HFF-Myc (cell line): ENCODE data around the gene LRRC3.

Experiments
- DNase-seq: peaks from one replicate; pipeline ENCODE4 v3.0.0-alpha.2; 2011; ENCODE audit warnings: low read depth; ENCODE audit errors: extremely low read depth
- H3K4me3 ChIP-seq: replicated peaks from 2 replicates; pipeline ENCODE4 v1.5.1; 2011; ENCODE audit warnings: low read depth, mild to moderate bottlenecking, control low read depth, low read length
- TF ChIP-seq, protein P1 (sequence below): IDR thresholded peaks from 2 replicates; pipeline ENCODE4 v1.5.1; 2012; ENCODE audit warnings: mild to moderate bottlenecking, low read depth, low read length, control low read depth; ENCODE audit errors: missing control alignments

Gene LRRC3

GRCh38 chr21:44436111-44436611 is 19.1 kb upstream of the LRRC3 start:
- H3K4me3 ChIP-seq = no peak overlapping the region
- TF ChIP-seq, protein P1, sequence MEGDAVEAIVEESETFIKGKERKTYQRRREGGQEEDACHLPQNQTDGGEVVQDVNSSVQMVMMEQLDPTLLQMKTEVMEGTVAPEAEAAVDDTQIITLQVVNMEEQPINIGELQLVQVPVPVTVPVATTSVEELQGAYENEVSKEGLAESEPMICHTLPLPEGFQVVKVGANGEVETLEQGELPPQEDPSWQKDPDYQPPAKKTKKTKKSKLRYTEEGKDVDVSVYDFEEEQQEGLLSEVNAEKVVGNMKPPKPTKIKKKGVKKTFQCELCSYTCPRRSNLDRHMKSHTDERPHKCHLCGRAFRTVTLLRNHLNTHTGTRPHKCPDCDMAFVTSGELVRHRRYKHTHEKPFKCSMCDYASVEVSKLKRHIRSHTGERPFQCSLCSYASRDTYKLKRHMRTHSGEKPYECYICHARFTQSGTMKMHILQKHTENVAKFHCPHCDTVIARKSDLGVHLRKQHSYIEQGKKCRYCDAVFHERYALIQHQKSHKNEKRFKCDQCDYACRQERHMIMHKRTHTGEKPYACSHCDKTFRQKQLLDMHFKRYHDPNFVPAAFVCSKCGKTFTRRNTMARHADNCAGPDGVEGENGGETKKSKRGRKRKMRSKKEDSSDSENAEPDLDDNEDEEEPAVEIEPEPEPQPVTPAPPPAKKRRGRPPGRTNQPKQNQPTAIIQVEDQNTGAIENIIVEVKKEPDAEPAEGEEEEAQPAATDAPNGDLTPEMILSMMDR = no peak
- no peak for DNase-seq

GRCh38 chr21:44436958-44437357 is 18.4 kb upstream of the LRRC3 start:
- H3K4me3 ChIP-seq = no peak overlapping the region
- DNase-seq = no peak
- TF ChIP-seq, protein P1 = no peak

DNA sequence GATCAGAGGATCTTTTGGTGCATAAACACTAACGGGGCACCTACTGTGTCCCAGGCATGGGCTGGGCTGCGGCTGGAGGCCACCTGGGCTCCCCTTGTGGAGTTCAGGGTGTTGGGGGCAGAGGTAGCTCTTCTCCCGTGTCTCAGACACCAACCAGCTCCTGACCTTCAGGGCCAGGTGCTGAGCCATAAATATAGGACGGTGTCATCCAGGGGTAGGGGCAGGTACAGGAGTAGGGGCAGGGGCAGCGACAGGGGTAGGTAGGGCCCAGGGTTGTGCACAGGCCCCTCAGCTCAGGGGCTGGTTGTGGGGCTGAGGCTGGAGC is 18.0 kb upstream of the LRRC3 start:
- TF ChIP-seq, protein P1 = no peak
- no peak overlapping the region for H3K4me3 ChIP-seq
- no peak for DNase-seq

GRCh38 chr21:44437696-44438431 is 17.4 kb upstream of the LRRC3 start:
- H3K4me3 ChIP-seq = no peak overlapping the region
- DNase-seq = no peak
- TF ChIP-seq, protein P1 = no peak

DNA sequence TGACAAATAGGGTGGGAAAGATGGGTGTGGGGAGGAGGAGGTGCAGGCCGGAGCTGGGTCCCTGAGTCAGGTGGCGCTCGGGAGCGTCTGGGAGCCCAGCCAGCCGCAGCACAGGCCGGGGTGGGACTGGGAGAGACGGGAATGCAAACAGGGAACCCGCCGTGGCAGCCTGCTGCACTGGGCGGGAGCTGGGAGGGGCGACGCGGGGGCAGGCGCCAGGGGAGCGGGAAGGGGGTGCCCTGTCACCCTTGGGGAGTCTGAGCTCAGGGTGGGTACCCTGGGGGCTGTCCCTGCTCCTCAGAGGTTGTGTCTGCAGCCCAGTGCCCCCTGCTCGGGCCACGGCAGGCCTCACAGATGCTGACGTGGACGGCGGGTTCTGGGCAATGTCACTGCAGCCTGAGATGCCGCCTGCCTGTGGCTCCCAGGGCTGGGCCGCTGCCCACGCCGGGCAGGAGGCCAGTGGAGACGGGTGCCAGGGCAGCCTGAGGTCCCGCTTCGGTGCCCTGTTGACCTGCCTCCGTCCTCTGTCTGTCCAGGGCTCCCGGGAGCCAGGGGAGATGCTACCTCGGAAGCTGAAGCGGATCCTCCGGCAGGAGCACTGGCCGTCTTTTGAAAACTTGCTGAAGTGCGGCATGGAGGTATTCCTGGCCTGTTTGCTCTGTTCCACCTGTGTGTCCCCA is 16.6 kb upstream of the LRRC3 start:
- H3K4me3 ChIP-seq = no peak overlapping the region
- TF ChIP-seq, protein P1 = no peak
- no peak for DNase-seq

DNA sequence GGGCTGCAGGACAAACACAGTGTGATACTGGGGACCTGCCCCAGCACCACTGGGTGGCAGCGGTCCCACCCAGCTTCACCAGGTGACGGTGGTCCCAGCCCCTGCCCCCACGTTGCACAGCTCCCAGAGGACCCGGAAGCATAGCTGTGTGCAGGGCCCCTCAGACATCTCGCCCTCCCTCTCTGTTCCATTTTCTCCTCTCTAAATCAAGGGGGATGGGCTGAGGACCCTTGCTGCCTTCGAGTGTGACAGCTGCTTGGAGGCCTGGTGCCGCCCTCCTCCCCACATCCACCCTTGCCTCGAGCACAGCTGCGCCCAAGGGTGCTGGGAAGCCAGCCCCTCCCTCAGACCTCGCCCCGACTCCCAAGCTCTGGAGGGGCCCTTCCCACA is 16.1 kb upstream of the LRRC3 start:
- DNase-seq = no peak
- TF ChIP-seq, protein P1 = no peak
- no peak overlapping the region for H3K4me3 ChIP-seq
